ENCODE data around the gene FAM171A1.

Gene FAM171A1

DNA sequence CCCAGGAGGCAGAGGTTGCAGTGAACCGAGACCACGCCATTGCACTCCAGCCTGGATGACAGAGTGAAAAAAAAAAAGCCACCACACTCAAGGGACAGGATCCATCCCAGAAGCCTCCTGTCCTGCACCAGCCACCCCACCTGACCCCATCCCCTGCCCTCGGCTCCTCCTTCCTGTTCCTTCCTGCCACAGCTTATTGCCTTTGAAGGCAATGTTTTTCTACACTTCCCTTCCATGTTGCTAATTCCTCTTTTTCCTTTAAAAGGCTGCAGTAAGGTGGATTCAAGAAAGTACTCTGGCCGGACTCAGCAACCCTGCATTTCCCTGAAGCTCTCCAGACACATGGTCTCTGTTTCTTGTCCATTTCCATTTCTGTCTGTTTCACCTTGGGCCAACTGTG lies 80.9 kb downstream of the FAM171A1 start:
- Histone ChIP-seq H2AFZ (ENCODE audit: low read length) (no peak overlapping the region), H3K9me3 (ENCODE audit: low read length) (no peaks in the 10 kb centered on the region), H3F3A (ENCODE audit: insufficient read depth, low read length) (no peaks in the 10 kb centered on the region), H3K27ac (ENCODE audit: low read depth, low read length, poor library complexity, severe bottlenecking) (no peak overlapping the region), H3K9ac (ENCODE audit: low read length) (no peak overlapping the region), H3K79me2 (ENCODE audit: insufficient read depth, low read length) (no peaks in the 10 kb centered on the region), H4K20me1 (ENCODE audit: insufficient read depth, low read length) (no peaks in the 10 kb centered on the region), H3K36me3 (ENCODE audit: insufficient read depth, low read length) (no peaks in the 10 kb centered on the region), H3K4me3 (ENCODE audit: low read depth, low read length, poor library complexity, severe bottlenecking) (no peak overlapping the region), H3K4me2 (ENCODE audit: low read length) (no peak overlapping the region), H3K9me2 (ENCODE audit: low read depth, low read length) (no peaks in the 10 kb centered on the region), H3K27me3 (ENCODE audit: insufficient read depth, low read length) (no peaks in the 10 kb centered on the region), H3K4me1 (ENCODE audit: insufficient read depth, low read length, severe bottlenecking) (no peaks in the 10 kb centered on the region)
- TF ChIP-seq, protein P1, sequence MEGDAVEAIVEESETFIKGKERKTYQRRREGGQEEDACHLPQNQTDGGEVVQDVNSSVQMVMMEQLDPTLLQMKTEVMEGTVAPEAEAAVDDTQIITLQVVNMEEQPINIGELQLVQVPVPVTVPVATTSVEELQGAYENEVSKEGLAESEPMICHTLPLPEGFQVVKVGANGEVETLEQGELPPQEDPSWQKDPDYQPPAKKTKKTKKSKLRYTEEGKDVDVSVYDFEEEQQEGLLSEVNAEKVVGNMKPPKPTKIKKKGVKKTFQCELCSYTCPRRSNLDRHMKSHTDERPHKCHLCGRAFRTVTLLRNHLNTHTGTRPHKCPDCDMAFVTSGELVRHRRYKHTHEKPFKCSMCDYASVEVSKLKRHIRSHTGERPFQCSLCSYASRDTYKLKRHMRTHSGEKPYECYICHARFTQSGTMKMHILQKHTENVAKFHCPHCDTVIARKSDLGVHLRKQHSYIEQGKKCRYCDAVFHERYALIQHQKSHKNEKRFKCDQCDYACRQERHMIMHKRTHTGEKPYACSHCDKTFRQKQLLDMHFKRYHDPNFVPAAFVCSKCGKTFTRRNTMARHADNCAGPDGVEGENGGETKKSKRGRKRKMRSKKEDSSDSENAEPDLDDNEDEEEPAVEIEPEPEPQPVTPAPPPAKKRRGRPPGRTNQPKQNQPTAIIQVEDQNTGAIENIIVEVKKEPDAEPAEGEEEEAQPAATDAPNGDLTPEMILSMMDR (IDR thresholded peaks at IDR 0.05; ENCODE audit: low read length) = no peak
- no peak for TF ChIP-seq EZH2 (IDR thresholded peaks at IDR 0.05; ENCODE audit: borderline replicate concordance, low read length)

DNA sequence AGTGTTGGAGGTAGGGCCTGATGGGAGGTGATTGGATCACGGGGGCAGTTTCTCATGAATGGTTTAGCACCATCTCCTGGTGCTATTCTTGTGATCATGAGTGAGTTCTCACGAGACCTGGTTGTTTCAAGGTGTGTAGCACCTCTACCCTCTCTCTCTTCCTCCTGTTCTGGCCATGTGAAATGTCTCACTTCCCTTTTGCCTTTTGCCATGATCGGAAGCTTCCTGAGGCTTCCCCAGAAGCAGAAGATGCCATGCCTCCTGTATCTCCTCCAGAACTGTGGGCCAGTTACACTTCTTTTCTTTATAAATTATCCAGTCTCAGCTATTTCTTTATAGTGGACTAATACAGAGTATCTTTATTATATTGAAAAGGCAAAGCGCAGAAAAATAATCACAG lies 90.1 kb downstream of the FAM171A1 start:
- TF ChIP-seq, protein P1 (IDR thresholded peaks at IDR 0.05; ENCODE audit: low read length) = no peak
- no peak for TF ChIP-seq EZH2 (IDR thresholded peaks at IDR 0.05; ENCODE audit: borderline replicate concordance, low read length)
- Histone ChIP-seq H3K4me1 (ENCODE audit: insufficient read depth, low read length, severe bottlenecking) (no peaks in the 10 kb centered on the region), H3K27me3 (ENCODE audit: insufficient read depth, low read length) (no peaks in the 10 kb centered on the region), H4K20me1 (ENCODE audit: insufficient read depth, low read length) (no peaks in the 10 kb centered on the region), H3K36me3 (ENCODE audit: insufficient read depth, low read length) (no peaks in the 10 kb centered on the region), H3K4me2 (ENCODE audit: low read length) (no peak overlapping the region), H2AFZ (ENCODE audit: low read length) (no peak overlapping the region), H3K9ac (ENCODE audit: low read length) (no peak overlapping the region), H3K27ac (ENCODE audit: low read depth, low read length, poor library complexity, severe bottlenecking) (no peak overlapping the region), H3F3A (ENCODE audit: insufficient read depth, low read length) (no peaks in the 10 kb centered on the region), H3K79me2 (ENCODE audit: insufficient read depth, low read length) (no peaks in the 10 kb centered on the region), H3K9me3 (ENCODE audit: low read length) (no peaks in the 10 kb centered on the region), H3K9me2 (ENCODE audit: low read depth, low read length) (no peaks in the 10 kb centered on the region), H3K4me3 (ENCODE audit: low read depth, low read length, poor library complexity, severe bottlenecking) (no peak overlapping the region)

DNA sequence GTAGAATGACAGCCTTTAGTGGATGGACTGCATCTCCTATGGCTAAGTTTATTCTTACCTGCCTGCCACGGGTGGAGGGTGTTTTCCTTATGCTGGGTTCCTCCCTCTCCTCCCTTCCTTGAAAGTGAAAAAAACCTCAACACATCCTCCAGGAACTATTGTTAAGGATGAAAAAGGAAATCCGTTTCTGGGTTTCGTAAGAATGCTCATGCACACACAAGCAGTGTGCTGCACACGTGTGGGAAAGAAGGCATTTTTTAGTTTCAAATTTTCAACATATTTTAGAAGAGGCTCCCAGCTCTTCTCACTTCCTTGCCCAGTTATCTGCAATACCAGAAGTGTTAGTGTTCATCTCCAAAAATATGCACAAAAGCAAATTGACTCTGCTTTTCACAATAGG lies 90.6 kb downstream of the FAM171A1 start:
- no peaks in the 10 kb centered on the region for H4K20me1 ChIP-seq (ENCODE audit: insufficient read depth, low read length)
- no peaks in the 10 kb centered on the region for H3K4me1 ChIP-seq (ENCODE audit: insufficient read depth, low read length, severe bottlenecking)
- no peak for TF ChIP-seq EZH2 (IDR thresholded peaks at IDR 0.05; ENCODE audit: borderline replicate concordance, low read length)
- TF ChIP-seq, protein P1 (IDR thresholded peaks at IDR 0.05; ENCODE audit: low read length) = no peak
- H3F3A ChIP-seq (ENCODE audit: insufficient read depth, low read length) = no peaks in the 10 kb centered on the region
- no peak overlapping the region for H3K27ac ChIP-seq (ENCODE audit: low read depth, low read length, poor library complexity, severe bottlenecking)
- H3K79me2 ChIP-seq (ENCODE audit: insufficient read depth, low read length) = no peaks in the 10 kb centered on the region
- no peak overlapping the region for H3K4me3 ChIP-seq (ENCODE audit: low read depth, low read length, poor library complexity, severe bottlenecking)
- no peaks in the 10 kb centered on the region for H3K9me2 ChIP-seq (ENCODE audit: low read depth, low read length)
- no peaks in the 10 kb centered on the region for H3K27me3 ChIP-seq (ENCODE audit: insufficient read depth, low read length)
- no peak overlapping the region for H3K9ac ChIP-seq (ENCODE audit: low read length)
- H3K4me2 ChIP-seq (ENCODE audit: low read length) = no peak overlapping the region
- H2AFZ ChIP-seq (ENCODE audit: low read length) = no peak overlapping the region
- no peaks in the 10 kb centered on the region for H3K36me3 ChIP-seq (ENCODE audit: insufficient read depth, low read length)
- H3K9me3 ChIP-seq (ENCODE audit: low read length) = no peaks in the 10 kb centered on the region

Data from OCI-LY1 (cell line).